ENCODE data around the gene REXO2. TPM values are rescaled to one million over a fixed set of nuclear protein-coding genes. Genes with fewer than 3 reads are reported as not detected.

REXO2 gene
- total RNA-seq = 188 and 222 TPM in 2 replicates

DNA sequence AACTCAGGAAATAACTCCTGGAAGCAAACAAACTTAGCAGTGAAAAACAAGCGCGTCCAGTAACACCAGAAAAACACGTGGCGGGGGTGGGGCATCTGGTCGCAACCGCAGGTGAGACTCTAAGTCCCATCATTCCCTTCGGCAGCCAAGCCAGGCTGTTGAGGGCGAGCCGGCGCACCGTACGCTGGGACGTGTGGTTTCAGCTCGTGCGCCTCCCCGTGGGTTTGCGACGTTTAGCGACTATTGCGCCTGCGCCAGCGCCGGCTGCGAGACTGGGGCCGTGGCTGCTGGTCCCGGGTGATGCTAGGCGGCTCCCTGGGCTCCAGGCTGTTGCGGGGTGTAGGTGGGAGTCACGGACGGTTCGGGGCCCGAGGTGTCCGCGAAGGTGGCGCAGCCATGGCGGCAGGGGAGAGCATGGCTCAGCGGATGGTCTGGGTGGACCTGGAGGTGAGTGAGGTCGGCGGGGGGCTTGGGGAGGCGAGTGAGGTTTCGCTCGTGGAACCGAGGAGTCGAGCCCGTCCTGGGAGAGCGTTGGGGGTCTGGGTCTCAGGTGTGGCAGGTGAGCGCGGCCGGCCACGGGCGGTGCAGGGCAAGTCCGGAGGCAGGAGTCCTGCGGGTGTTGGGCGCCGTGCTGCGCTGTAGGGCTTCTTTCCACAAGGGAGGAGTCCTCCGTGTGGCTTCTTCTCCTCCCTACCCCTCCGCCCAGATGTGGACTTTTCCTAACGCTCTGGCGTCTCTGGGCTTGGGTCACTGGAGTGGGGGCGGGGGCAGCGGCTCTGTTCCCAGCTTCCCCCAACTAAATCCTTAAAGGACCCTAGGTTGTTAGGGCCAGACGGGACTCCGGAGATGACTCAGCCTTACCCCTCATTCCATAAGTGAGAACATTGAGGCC is at the start of gene REXO2:
Gene REXO2, plus strand, starts transcription at position 239 of the 892 bp plus-strand sequence. Its CDS starts 62 bp downstream, at position 301.

GRCh38 chr11:114400216-114400914 is 38.9 kb upstream of the REXO2 start, which contains the start of the genes C11orf71 and RBM7:
C11orf71 (minus strand) TSS chr11:114400511; CDS start chr11:114400331, 180 bp downstream.
RBM7 (plus strand) TSS chr11:114400666; CDS start chr11:114400672, 6 bp downstream.

Other genes with a start within 250 kb of the REXO2 start
- 1,325 and 1,634 TPM in 2 replicates for gene NNMT, start 143.1 kb upstream of the REXO2 start, total RNA-seq
- gene C11orf71, start 39.0 kb upstream of the REXO2 start, total RNA-seq = 1.4 and 5.8 TPM in 2 replicates
- gene RBM7, start 38.8 kb upstream of the REXO2 start, total RNA-seq = 12.7 and 15.6 TPM in 2 replicates
- not detected in 2 replicates for gene NXPE1, start 120.4 kb downstream of the REXO2 start, total RNA-seq
- gene NXPE4, start 156.3 kb downstream of the REXO2 start, total RNA-seq = not detected in 2 replicates
- gene NXPE2, start 239.1 kb downstream of the REXO2 start, total RNA-seq = 0.26 TPM in 1 of 2 replicates, not detected in the other